Naive thymus-derived CD8-positive, alpha-beta T cell (primary cell): ENCODE measurements around the gene TMEM91. TPM values are rescaled to one million over a fixed set of nuclear protein-coding genes. Genes with fewer than 3 reads are reported as not detected.
A peak's percentile ranks its signal among the peaks of the same experiment; 100 is the strongest.

Experiments
- ATAC-seq, 2 donors: fragments of 150-1000 bp; cut with Tn5 transposase in 1 of 2; sonication (Bioruptor Pico), chemical (Tn5 transposase) in 1 of 2; 1 replicate in 1 of 2; 2 replicates in 1 of 2; pipeline ENCODE4 v1.10.0; 2021; ENCODE audit warnings: mild to moderate bottlenecking in 2 of 2, moderate library complexity in 2 of 2
- POLR2A ChIA-PET: fragments of 350-600 bp; sonication (Branson Sonifier 250); formaldehyde crosslinking; loops from one replicate; lab custom pipeline; 2021; ENCODE audit warnings: antibody characterized with exemption; lab: Charles Lee
- DNase-seq, 10 donors: peaks; one replicate each; pipeline versions ENCODE4 v3.0.0 to v3.0.0-alpha.2; 2020 to 2022
- H3K27ac Mint-ChIP-seq, 10 donors: one replicate each; pipeline ENCODE4 v1.8.0; 2020 to 2022; ENCODE audit warnings: mild to moderate bottlenecking in 10 of 10, mixed read lengths in 10 of 10, moderate library complexity in 4 of 10, inconsistent platforms in 1 of 10
- H3K27me3 Mint-ChIP-seq, 5 donors: one replicate each; pipeline ENCODE4 v1.8.0; 2021 to 2022; ENCODE audit warnings: mixed read lengths in 5 of 5
- H3K36me3 Mint-ChIP-seq, 3 donors: one replicate each; pipeline ENCODE4 v1.8.0; 2020 to 2022; ENCODE audit warnings: mixed read lengths in 3 of 3, mild to moderate bottlenecking in 2 of 3, inconsistent platforms in 1 of 3
- H3K4me1 Mint-ChIP-seq, 4 donors: one replicate each; pipeline ENCODE4 v1.8.0; 2021 to 2022; ENCODE audit warnings: mixed read lengths in 4 of 4
- H3K4me3 Mint-ChIP-seq, 10 donors: one replicate each; pipeline ENCODE4 v1.8.0; 2020 to 2022; ENCODE audit warnings: mild to moderate bottlenecking in 10 of 10, mixed read lengths in 10 of 10, moderate library complexity in 6 of 10, inconsistent platforms in 1 of 10
- H3K9me3 Mint-ChIP-seq, 9 donors: one replicate each; pipeline ENCODE4 v1.8.0; 2020 to 2022; ENCODE audit warnings: mixed read lengths in 9 of 9, mild to moderate bottlenecking in 3 of 9, inconsistent platforms in 1 of 9, moderate library complexity in 1 of 9
- polyA plus RNA-seq, 3 donors: library from polyadenylated mRNA; unstranded; fragments of 300-500 nt; fragmentation: Illumina TruSeq; gene quantifications; one replicate each; pipeline ENCODE4 v1.2.3, GENCODE V29; 2021
- total RNA-seq, 8 experiments: library from RNA in 2 of 8; stranded (reverse) in 2 of 8; gene quantifications; one replicate each; pipeline ENCODE4 v1.2.3 and lab custom pipeline; 2021 to 2026

Gene TMEM91
- total and polyA plus RNA-seq, 5 experiments from 2014 or later = 3.6 to 9.9 (median 8.3) TPM

GRCh38 chr19:41353466-41354342 lies 22.6 kb upstream of the TMEM91 start, which contains the start of gene TGFB1:
TGFB1 (minus strand) TSS chr19:41353922; CDS start chr19:41353044, 878 bp downstream.
- peak; percentile 93 to 97 (median 95) for DNase-seq
- POLR2A ChIA-PET = interaction anchor here (0.7 to 12.0 kb wide), 15 partner anchors 10 to 637 kb away, joined by 3 to 180 read pairs (median 11); partner anchors contain the start of genes B9D2, CCDC97, COQ8B and HNRNPUL1
- H3K9me3 Mint-ChIP-seq = no peaks in the 10 kb centered on the region
- peak within 1 kb of the TSS; percentile 92 to 100 (median 99) for H3K4me3 Mint-ChIP-seq
- peak; percentile 55 to 57 for ATAC-seq
- H3K27ac Mint-ChIP-seq = peak within 1 kb of the TSS; percentile 94 to 99 (median 98)
- H3K4me1 Mint-ChIP-seq = peaks cover 45 to 83% (median 69%) of the 10 kb centered on the region in 4 donors
- H3K36me3 Mint-ChIP-seq = peaks cover 0 to 13% (median 2%) of the 10 kb centered on the region in 3 donors
- no peaks in the 10 kb centered on the region for H3K27me3 Mint-ChIP-seq

GRCh38 chr19:41354343-41354953 lies 21.9 kb upstream of the TMEM91 start:
- Mint-ChIP-seq H3K4me3 (peak overlapping the region; percentile 78 to 99 (median 91)), H3K9me3 (no peaks in the 10 kb centered on the region), H3K27me3 (no peaks in the 10 kb centered on the region), H3K36me3 (peaks cover 0 to 8% (median 2%) of the 10 kb centered on the region in 3 donors), H3K27ac (peak overlapping the region; percentile 94 to 99 (median 96)), H3K4me1 (peaks cover 42 to 75% (median 66%) of the 10 kb centered on the region in 4 donors)
- POLR2A ChIA-PET = interaction anchor here (0.9 to 12.0 kb wide), 5 partner anchors 10 to 91 kb away, joined by 5 to 180 read pairs (median 44); partner anchors contain the start of genes B9D2, CCDC97 and HNRNPUL1
- no peak for DNase-seq
- no peak for ATAC-seq

DNA sequence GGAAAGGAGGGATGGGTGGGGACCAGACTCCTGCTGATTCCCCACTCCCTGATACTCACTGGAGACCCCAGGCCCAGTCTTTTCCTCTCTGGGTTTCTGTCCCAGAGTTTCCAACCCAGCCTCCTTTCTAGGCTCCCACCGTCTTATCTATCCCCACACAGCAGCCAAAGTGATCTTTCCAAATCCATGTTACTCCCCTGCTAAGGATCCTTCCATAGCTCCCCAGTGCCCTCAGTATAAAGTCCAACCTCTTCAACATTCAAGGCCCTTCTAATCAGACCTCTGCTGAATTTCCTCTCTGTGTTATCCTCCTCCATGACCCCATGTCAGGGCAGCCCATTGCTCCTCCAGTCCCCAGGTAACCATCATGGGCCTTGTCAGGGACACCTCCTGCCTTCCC lies 21.3 kb upstream of the TMEM91 start:
- ATAC-seq (no peak), DNase-seq (no peak)
- Mint-ChIP-seq H3K4me3 (peak overlapping the region; percentile 45 to 90 (median 82)), H3K36me3 (peaks cover 0 to 3% (median 3%) of the 10 kb centered on the region in 3 donors), H3K27me3 (no peaks in the 10 kb centered on the region), H3K27ac (peak overlapping the region; percentile 89 to 99 (median 97)), H3K4me1 (peaks cover 44 to 74% (median 64%) of the 10 kb centered on the region in 4 donors), H3K9me3 (no peaks in the 10 kb centered on the region)
- POLR2A ChIA-PET = interaction anchor here (0.6 to 12.0 kb wide), 7 partner anchors 9 to 1522 kb away, joined by 3 to 180 read pairs (median 8); partner anchors contain the start of genes B9D2, CCDC97 and HNRNPUL1

DNA sequence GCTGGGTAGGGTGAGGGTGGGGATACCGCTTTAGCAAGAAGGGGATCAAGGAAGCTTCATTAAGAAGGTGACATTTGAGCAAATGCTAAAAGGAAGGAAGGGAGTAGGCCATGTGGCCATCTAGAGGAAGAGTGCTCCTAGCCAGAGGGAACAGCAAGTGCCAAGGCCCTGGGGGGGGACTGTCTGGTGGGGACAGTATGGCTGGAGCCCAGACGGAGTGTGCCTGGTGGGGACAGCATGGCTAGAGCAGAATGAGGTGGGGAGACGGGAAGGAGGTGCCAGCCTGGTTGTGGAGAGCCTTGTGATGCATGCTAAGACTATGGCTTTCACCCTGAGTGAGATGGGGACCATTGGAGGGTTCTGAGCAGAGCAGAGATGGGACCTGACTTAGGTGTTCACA lies 20.5 kb upstream of the TMEM91 start:
- Mint-ChIP-seq H3K4me1 (peaks cover 44 to 69% (median 62%) of the 10 kb centered on the region in 4 donors), H3K36me3 (peaks cover 0 to 3% (median 3%) of the 10 kb centered on the region in 3 donors), H3K27ac (peak overlapping the region; percentile 89 to 99 (median 97)), H3K9me3 (no peaks in the 10 kb centered on the region), H3K27me3 (no peaks in the 10 kb centered on the region), H3K4me3 (peak overlapping the region; percentile 70 to 90 (median 82))
- POLR2A ChIA-PET = interaction anchor here (0.9 to 12.0 kb wide), 7 partner anchors 9 to 152 kb away, joined by 3 to 180 read pairs (median 8); partner anchors contain the start of genes B9D2, CCDC97 and HNRNPUL1
- DNase-seq = no peak
- no peak for ATAC-seq

- POLR2A ChIA-PET = interaction anchor here (0.5 to 12.0 kb wide), 9 partner anchors 7 to 606 kb away, joined by 3 to 180 read pairs (median 3); partner anchors contain the start of genes B9D2, CCDC97 and HNRNPUL1
- Mint-ChIP-seq H3K27me3 (no peaks in the 10 kb centered on the region), H3K36me3 (peaks cover 0 to 3% (median 3%) of the 10 kb centered on the region in 3 donors), H3K4me1 (peaks cover 37 to 63% (median 58%) of the 10 kb centered on the region in 4 donors), H3K27ac (peak overlapping the region; percentile 89 to 99 (median 97)), H3K9me3 (no peaks in the 10 kb centered on the region), H3K4me3 (peak overlapping the region; percentile 70 to 90 (median 82))
- DNase-seq (peak in 3 of 10 donors; percentile 38 to 50 (median 50)), ATAC-seq (peak in 1 of 2 donors; percentile 12)
These were observed 19.2 kb upstream of the TMEM91 start for GRCh38 chr19:41356984-41357739.

- POLR2A ChIA-PET = interaction anchor here (0.8 to 12.0 kb wide), 3 partner anchors 39 to 95 kb away, joined by 3 to 180 read pairs (median 3); partner anchors contain the start of gene CCDC97
- Mint-ChIP-seq H3K9me3 (no peaks in the 10 kb centered on the region), H3K36me3 (peaks cover 0 to 3% (median 3%) of the 10 kb centered on the region in 3 donors), H3K4me1 (peaks cover 37 to 69% (median 61%) of the 10 kb centered on the region in 4 donors), H3K27me3 (no peaks in the 10 kb centered on the region), H3K27ac (peak overlapping the region; percentile 84 to 99 (median 96)), H3K4me3 (peak overlapping the region in 9 of 10 donors; percentile 44 to 90 (median 81))
- ATAC-seq (no peak), DNase-seq (no peak)
These were observed 18.6 kb upstream of the TMEM91 start for GRCh38 chr19:41357746-41358145.

DNA sequence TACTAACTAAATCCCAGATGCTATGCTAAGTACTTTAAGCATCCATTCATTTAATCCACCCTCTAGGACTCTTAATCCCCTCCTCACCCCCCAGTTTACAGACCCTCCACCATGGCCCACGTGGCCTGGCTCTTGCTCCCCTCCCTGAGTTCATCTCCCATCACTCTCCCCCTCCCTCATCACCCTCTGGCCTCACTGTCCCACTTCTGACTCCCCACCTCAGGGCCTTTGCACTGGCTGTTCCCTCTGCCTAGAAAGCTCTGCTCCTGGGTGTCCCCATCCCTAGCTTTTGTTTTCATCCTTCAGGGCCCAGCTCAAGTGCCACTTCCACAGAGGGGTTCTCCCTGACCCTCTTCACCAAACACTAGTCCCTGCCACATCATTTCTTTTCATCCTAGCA lies 16.6 kb upstream of the TMEM91 start:
- Mint-ChIP-seq H3K27ac (peak overlapping the region in 9 of 10 donors; percentile 3 to 79 (median 68)), H3K4me1 (peaks cover 36 to 76% (median 71%) of the 10 kb centered on the region in 4 donors), H3K27me3 (no peaks in the 10 kb centered on the region), H3K4me3 (peak overlapping the region in 5 of 10 donors; percentile 9 to 66 (median 30)), H3K9me3 (no peaks in the 10 kb centered on the region), H3K36me3 (peaks cover 0 to 1% (median 0%) of the 10 kb centered on the region in 3 donors)
- POLR2A ChIA-PET = interaction anchor here (0.7 to 1.4 kb wide), 4 partner anchors 18 to 96 kb away, joined by 3 to 9 read pairs (median 6); no protein-coding TSS in a partner anchor
- no peak for ATAC-seq
- DNase-seq = no peak

DNA sequence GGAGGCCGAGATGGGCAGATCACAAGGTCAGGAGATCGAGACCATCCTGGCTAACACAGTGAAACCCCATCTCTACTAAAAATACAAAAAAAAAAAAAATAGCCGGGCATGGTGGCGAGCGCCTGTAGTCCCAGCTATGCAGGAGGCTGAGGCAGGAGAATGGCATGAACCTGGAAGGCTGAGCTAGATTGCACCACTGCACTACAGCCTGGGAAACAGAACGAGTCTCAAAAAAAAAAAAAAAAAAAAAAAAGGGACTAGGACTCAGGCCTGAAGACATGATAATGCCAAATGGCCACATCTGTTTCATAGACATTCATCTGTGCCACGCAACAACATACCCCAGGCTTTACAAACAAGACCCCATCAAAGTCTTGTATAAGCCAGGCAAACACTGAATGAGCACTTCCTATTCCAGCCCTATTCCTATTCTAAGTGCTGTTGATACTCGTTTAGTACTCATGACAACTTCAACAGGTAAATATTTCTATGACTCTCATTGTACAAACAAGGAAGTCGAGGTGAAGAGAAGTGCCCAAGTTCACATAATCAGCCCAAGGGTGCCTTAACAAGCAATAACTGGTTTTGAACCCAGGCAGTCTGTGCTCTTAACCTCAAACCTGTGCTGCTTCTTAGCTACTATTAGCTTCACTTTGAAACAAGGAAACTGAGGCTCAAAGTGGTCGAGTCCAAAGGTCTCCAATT lies 14.0 kb upstream of the TMEM91 start:
- peaks cover 18 to 64% (median 54%) of the 10 kb centered on the region in 4 donors for H3K4me1 Mint-ChIP-seq
- POLR2A ChIA-PET = interaction anchor here (0.5 to 5.3 kb wide), 6 partner anchors 7 to 557 kb away, joined by 3 to 95 read pairs (median 4); partner anchors contain the start of genes TGFB1 and TMEM91
- no peak for ATAC-seq

DNA sequence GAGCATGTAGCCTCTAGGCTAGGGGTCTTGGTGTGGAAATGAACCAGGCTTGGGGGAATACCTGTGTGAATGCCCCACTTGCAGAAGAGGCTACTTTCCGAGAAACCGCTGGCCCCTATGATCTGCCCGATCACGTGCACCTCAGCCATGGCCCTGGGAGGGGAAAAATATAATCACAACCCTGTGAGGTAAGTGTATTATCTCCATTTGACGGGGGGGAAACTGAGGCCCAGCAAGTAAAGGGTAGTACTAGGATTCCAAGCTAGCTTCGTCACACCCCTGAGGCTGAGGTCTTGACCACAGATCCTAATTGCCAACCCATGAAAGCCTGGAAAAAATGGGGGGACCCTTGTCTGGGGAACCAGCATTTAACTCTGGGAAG lies 13.0 kb upstream of the TMEM91 start:
- H3K36me3 Mint-ChIP-seq = peaks cover 0 to 1% (median 0%) of the 10 kb centered on the region in 3 donors
- H3K4me1 Mint-ChIP-seq = peaks cover 13 to 60% (median 43%) of the 10 kb centered on the region in 4 donors
- H3K4me3 Mint-ChIP-seq = peak overlapping the region; percentile 89 to 97 (median 94)
- no peak for ATAC-seq
- no peaks in the 10 kb centered on the region for H3K27me3 Mint-ChIP-seq
- DNase-seq = no peak
- H3K9me3 Mint-ChIP-seq = no peaks in the 10 kb centered on the region
- H3K27ac Mint-ChIP-seq = peak overlapping the region; percentile 99 to 100 (median 100)
- POLR2A ChIA-PET = interaction anchor here (0.6 to 5.3 kb wide), 15 partner anchors 8 to 100 kb away, joined by 3 to 95 read pairs (median 6); partner anchors contain the start of genes BCKDHA, CCDC97, DMAC2 and EXOSC5

More for the DNA sequence above, 14.0 kb upstream of the TMEM91 start:
- DNase-seq = no peak
- Mint-ChIP-seq H3K36me3 (peaks cover 0 to 1% (median 0%) of the 10 kb centered on the region in 3 donors), H3K27me3 (no peaks in the 10 kb centered on the region), H3K9me3 (no peaks in the 10 kb centered on the region), H3K4me3 (peak overlapping the region in 9 of 10 donors; percentile 89 to 97 (median 93)), H3K27ac (peak overlapping the region; percentile 69 to 100 (median 100))

GRCh38 chr19:41363753-41364523 lies 12.4 kb upstream of the TMEM91 start, which contains the start of gene B9D2:
B9D2 (minus strand) TSS chr19:41364149; CDS start chr19:41363519, 630 bp downstream.
- H3K27me3 Mint-ChIP-seq = no peaks in the 10 kb centered on the region
- no peaks in the 10 kb centered on the region for H3K9me3 Mint-ChIP-seq
- peaks cover 12 to 57% (median 40%) of the 10 kb centered on the region in 4 donors for H3K4me1 Mint-ChIP-seq
- POLR2A ChIA-PET = interaction anchor here (0.6 to 5.3 kb wide), 22 partner anchors 8 to 879 kb away, joined by 3 to 95 read pairs (median 4); partner anchors contain the start of genes BCKDHA, CCDC97, DMAC2 and EXOSC5
- DNase-seq (peak; percentile 91 to 100 (median 98)), ATAC-seq (peak; percentile 93 to 94)
- peak within 1 kb of the TSS; percentile 89 to 97 (median 94) for H3K4me3 Mint-ChIP-seq
- H3K27ac Mint-ChIP-seq = peak within 1 kb of the TSS; percentile 99 to 100 (median 100)
- H3K36me3 Mint-ChIP-seq = peaks cover 0 to 1% (median 0%) of the 10 kb centered on the region in 3 donors
